HG03108 (cell line): ENCODE measurements around the gene CASP14.
"Not testable (repeated sequence)": the region's sequence is repeated elsewhere in the genome, so short reads cannot be mapped to it uniquely, and the experiment has no call there.

Experiments used
- ATAC-seq: cut with Tn5 transposase; IDR thresholded peaks from one replicate; pipeline ENCODE4 v1.9.1; 2021; ENCODE audit warnings: moderate library complexity; ENCODE audit not compliant: unreplicated experiment

The CASP14 gene

DNA sequence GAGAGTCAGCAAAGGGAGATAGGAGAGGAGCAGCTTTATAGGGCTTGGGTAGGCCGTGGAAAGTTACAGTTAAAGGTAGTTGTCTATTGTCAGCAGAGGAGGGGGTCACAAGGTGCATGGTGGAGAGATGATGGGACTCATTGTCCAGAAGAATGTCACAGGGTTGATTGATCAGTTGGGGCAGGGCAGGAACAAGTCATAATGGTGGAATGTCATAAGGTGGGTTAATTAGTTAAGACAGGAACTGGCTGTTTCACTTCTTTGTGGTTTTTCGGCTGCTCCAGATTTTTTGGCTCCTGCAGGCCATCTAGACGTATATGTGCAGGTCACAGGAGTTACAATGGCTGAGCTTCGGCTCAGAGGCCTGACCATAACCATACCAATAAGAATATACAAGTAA, 21.1 kb downstream of the CASP14 start:
- ATAC-seq, result not testable (repeated sequence)

GRCh38 chr19:15072930-15073647, 23.8 kb downstream of the CASP14 start:
- no peak for ATAC-seq

GRCh38 chr19:15074371-15074770, 25.1 kb downstream of the CASP14 start:
- no peak for ATAC-seq

DNA sequence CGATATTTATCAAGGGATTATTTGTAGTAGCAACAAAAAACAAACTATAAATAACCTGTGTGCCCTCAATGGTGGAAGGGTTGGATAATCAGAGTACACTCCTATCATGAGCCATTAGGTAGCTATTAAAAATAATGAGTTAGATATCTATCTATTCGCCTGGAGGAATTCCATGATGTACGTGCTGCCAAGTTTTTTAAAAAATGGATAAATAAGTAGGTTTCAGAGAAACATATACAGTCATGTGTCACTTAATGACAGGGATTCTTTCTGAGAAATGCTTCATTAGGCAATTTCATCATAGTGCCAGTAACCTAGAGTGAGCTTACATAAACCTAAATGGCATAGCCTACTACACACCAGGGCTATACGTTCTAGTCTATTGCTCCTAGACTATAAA, 26.5 kb downstream of the CASP14 start:
- ATAC-seq, result no peak

GRCh38 chr19:15080002-15080401, 30.7 kb downstream of the CASP14 start:
- ATAC-seq, result not testable (repeated sequence)

DNA sequence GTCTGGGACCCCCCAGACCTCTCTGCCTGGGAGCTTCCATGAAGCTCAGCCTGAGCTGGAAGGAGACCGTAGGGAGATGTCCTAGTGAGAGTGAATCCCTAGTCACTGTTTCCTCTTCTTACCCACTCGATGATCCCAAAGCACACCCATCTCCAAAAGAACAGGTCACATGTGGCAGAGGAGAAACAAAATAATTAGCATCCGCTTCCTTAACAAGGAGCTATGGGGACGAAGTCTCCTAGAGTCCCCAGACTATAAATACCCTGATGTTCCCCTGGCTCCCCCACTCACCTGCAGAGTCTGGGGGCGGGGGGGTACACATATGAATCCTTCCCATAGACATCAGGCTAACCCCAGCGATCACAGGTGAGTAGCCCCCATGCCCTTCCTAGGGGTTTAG, 32.6 kb downstream of the CASP14 start, which contains the start of gene OR1I1:
TSS of gene OR1I1 (plus strand) at position 301 of the 400 bp plus-strand sequence. CDS start 4,855 bp downstream, outside the sequence.
- no peak for ATAC-seq

GRCh38 chr19:15087182-15087581, 37.9 kb downstream of the CASP14 start:
- no peak for ATAC-seq

DNA sequence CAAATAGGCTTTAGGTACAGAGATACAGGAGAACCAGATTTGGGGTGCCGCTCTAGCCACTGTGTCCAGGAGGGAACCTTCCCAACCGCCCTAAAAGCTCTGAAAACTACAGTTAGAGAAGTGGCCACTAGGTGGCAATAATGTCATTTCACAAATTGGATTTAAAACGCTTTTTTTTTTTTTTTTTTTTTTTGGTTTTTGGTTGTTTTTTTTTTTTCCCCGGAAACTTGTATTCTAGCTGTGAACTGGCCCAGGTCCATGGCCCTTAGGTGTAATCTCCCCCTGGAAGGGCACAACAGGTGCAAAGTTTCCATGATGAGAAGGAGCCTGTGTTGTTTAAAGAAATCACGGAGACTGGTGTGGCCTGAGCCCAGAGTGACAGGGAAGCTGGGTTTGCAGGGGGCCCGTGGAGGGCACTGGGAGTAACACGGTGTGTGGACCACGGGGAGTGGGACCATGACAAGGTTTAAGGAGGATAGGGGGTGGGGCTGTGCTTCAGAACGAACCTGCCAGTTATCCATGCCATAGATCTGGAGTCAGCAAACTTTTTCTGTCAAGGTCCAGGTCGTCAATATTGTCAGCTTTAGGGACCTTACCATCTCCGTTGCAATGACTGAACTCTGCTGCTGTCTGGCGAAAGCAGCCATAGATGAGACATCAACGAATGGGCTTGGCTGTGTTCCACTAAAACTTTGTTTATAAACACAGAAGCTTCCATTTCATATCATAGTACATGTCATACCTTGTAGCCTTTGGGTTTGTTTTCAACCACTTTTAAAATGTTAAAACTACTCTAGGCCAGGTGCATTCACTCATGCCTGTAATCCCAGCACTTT, 42.9 kb downstream of the CASP14 start:
- no peak for ATAC-seq

GRCh38 chr19:15093001-15093400, 43.7 kb downstream of the CASP14 start:
- ATAC-seq, result no peak

DNA sequence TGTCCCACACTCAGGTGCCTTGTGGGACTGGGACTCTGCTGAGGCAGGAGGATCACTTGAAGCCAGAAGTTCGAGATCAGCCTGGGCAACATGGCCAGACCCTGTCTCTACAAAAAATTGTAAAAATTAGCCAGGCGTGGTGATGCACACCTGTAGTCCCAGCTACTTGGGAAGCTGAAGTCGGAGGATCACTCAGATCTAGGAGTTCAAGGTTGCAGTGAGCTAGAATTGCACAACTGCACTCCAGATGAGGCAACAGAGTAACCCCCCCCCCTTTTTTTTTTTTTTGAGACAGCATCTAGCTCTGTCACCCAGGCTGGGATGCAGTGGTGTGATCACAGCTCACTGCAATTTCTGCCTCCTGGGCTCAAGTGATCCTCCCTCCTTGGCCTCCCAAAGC, 46.9 kb downstream of the CASP14 start:
- ATAC-seq, result no peak

- not testable (repeated sequence) for ATAC-seq
Observed at GRCh38 chr19:15097980-15098379, 48.7 kb downstream of the CASP14 start.

DNA sequence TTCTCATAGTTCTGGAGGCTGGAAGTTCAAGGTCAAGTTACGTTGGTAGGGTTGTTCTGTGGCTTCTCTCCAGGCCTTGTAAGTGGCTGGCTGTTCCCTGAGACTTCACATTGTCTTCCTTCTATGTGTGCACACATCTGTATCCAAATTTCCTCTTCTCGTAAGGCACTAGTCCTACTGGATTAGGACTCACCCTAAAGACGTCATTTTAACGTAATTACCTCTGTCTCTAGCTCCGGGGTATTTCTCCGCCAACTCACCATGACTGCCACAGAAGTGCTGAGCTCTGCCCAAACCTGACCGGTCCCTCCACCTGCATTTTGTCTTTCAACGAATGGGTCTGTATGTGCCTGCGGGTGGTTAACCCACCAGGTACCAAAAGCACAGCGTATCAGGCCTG, 49.2 kb downstream of the CASP14 start:
- no peak for ATAC-seq

DNA sequence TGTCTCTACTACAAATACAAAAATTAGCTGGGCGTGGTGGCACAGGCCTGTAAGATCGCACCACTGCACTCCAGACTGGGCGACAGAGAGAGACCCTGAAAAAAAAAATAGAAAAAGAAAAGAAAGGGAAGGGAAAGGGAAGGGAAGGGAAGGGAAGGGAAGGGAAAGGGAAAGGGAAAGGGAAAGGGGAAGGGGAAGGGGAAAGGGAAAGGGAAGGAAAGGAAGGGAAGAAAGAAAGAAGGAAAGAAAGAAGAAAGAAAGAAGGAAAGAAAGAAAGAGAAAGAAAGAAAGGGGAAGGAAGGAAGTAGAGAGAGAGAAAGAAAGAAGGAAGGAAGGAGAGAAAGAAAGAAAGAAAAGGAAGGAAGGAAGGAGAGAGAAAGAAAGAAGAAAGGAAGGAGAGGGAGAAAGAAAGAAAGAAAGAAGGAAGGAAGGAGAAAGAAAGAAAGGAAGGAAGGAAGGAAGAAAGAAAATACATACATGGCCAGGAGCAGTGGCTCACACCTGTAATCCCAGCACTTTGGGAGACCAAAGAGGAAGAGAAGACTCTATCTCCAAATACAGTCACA, 49.8 kb downstream of the CASP14 start:
- no peak for ATAC-seq

DNA sequence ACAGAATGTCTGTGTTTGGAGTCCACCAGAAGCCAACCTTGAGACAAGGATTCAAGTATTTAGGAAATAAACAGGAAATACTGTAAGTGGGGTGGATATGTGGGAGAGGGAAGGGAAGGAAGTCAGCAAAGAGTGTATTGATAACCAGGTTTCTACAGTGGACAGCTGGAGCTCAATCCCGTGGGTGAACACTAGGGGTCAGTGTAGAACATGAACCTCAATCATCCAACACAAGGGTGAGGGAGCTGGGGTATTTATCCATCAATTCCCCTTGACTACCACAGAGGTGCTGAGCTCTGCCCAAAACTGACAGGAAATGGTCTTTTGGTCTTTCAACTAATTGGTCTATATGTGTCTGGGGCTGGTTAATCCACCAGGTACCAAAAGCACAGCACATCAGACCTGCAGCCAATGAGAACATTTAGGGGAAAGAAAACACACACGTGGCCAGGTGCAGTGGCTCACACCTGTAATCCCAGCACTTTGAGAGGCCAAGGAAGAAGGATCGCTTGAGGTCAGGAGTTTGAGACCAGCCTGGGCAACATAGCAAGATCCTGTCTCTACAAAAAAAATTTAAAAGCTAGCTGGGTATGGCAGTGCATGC, 52.3 kb downstream of the CASP14 start:
- ATAC-seq, result no peak

- ATAC-seq, result no peak
Observed at GRCh38 chr19:15104003-15104402, 54.7 kb downstream of the CASP14 start.

DNA sequence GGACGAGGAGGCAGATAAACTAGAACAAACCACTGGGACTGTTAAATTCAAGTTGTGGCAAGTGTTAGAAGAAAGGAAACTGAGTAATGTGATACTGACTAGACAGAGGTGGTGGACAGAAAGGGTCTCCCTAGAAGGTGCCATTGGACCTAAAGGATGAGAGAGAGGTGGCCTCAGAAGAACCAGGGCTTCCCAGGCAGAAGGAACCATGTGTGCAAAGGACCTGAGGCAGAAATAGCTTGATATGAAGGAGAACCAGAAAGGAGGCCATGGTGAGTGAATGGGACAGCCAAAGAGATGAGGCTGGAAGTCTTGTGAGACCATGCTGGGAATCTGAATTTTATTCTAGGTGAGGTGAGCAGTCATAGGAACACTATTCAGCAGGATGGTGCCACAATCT, 55.1 kb downstream of the CASP14 start:
- ATAC-seq, result no peak

DNA sequence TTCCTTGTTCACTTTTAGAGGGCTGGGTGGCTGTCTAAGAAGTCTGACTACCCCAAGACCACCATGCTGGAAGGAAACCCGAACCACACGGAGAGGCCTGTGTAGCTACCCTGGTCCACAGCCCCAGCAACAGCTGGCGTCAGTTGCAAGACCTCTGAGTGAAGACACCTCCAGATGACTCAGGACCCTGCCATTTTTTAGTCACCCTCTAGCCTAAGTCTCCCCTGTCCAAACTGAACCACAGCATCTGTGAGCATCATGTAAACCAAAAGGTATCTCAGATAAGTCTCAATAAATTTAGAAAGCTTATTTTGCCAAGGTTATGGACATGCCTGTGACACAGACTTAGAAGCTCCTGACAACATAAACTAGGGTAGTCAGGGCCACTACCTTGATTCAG, 55.8 kb downstream of the CASP14 start:
- ATAC-seq, result no peak

- ATAC-seq, result no peak
Observed at GRCh38 chr19:15107061-15108010, 58.1 kb downstream of the CASP14 start, which contains the start of gene SYDE1. SYDE1 (plus strand) TSS chr19:15107401; CDS start chr19:15107434, 33 bp downstream.
